Measurements from ENCODE around the gene PIR.

- TF ChIP-seq E2F6 (IDR thresholded peaks at IDR 0.05), result no peak
- no peak for TF ChIP-seq ATF2 (IDR thresholded peaks at IDR 0.05; ENCODE audit: low read length)
- no peak for TF ChIP-seq CTCF (IDR thresholded peaks at IDR 0.05; ENCODE audit: control extremely low read depth in 1 of 3, insufficient read depth in 1 of 3, low read depth in 1 of 3, low read length in 3 of 3)
- TF ChIP-seq POLR2AphosphoS5 (IDR thresholded peaks at IDR 0.05; ENCODE audit: low read depth, low read length), result no peak
- TF ChIP-seq POLR2A (IDR thresholded peaks at IDR 0.05; ENCODE audit: control extremely low read depth in 1 of 2, low read depth in 2 of 2, low read length in 2 of 2), result no peak
- no peak for TF ChIP-seq ZNF274 (IDR thresholded peaks at IDR 0.05; ENCODE audit: borderline replicate concordance, extremely low read depth, low read length)
- no peak for TF ChIP-seq SRF (IDR thresholded peaks at IDR 0.05; ENCODE audit: low read depth, low read length)
- no peak for TF ChIP-seq TBP (IDR thresholded peaks at IDR 0.05; ENCODE audit: low read depth, low read length)
- TF ChIP-seq MAX (IDR thresholded peaks at IDR 0.05), result no peak
- no peak for TF ChIP-seq EZH2 (IDR thresholded peaks at IDR 0.05; ENCODE audit: low read depth, low read length, severe bottlenecking)
- no peak for TF ChIP-seq EP300 (IDR thresholded peaks at IDR 0.05; ENCODE audit: borderline replicate concordance in 1 of 2, low read depth in 2 of 2, low read length in 2 of 2)
- no peak for TF ChIP-seq RAD21 (IDR thresholded peaks at IDR 0.05 in 1 of 2, conservative IDR thresholded peaks at IDR 0.05 in 1 of 2; ENCODE audit: low read depth in 2 of 2, low read length in 2 of 2)
- no peak for TF ChIP-seq RBBP5 (IDR thresholded peaks at IDR 0.05; ENCODE audit: borderline replicate concordance, low read depth, low read length)
Measured at GRCh38 chrX:15356444-15356843, 136.7 kb downstream of the PIR start.

All from H1 (cell line).